Measurements from ENCODE around the gene VWA2. TPM values are rescaled to one million over a fixed set of nuclear protein-coding genes. Genes with fewer than 3 reads are reported as not detected.

The VWA2 gene
- total RNA-seq, 1 donor from 2014 or later = not detected

- Mint-ChIP-seq H3K4me1 (ENCODE audit: low read depth) (peaks cover 21% of the 10 kb centered on the region), H3K9me3 (no peaks in the 10 kb centered on the region), H3K27me3 (ENCODE audit: insufficient read depth) (peaks cover 7% of the 10 kb centered on the region), H3K36me3 (ENCODE audit: low read depth) (no peaks in the 10 kb centered on the region), H3K27ac (no peak overlapping the region), H3K4me3 (no peak overlapping the region)
- intact Hi-C loops (cut with micrococcal nuclease) = loop anchor here (10.0 kb wide), 1 partner anchor 626 kb away; the partner anchor contains the start of gene TRUB1
- DNase-seq (ENCODE audit: low spot score) = no peak
These were observed 69.7 kb downstream of the VWA2 start for GRCh38 chr10:114308531-114309363.

- no peak for DNase-seq (ENCODE audit: low spot score)
- no peak overlapping the region for H3K27ac Mint-ChIP-seq
- no peak overlapping the region for H3K4me3 Mint-ChIP-seq
- intact Hi-C loops (cut with micrococcal nuclease) = loop anchor here (10.0 kb wide), 1 partner anchor 625 kb away; the partner anchor contains the start of gene TRUB1
- no peaks in the 10 kb centered on the region for H3K36me3 Mint-ChIP-seq (ENCODE audit: low read depth)
- no peaks in the 10 kb centered on the region for H3K9me3 Mint-ChIP-seq
- H3K4me1 Mint-ChIP-seq (ENCODE audit: low read depth) = peaks cover 15% of the 10 kb centered on the region
- H3K27me3 Mint-ChIP-seq (ENCODE audit: insufficient read depth) = peaks cover 7% of the 10 kb centered on the region
These were observed 70.3 kb downstream of the VWA2 start for GRCh38 chr10:114309364-114309651.

- Mint-ChIP-seq H3K27ac (no peak overlapping the region), H3K9me3 (no peaks in the 10 kb centered on the region), H3K36me3 (ENCODE audit: low read depth) (no peaks in the 10 kb centered on the region), H3K4me3 (no peak overlapping the region), H3K27me3 (ENCODE audit: insufficient read depth) (peaks cover 7% of the 10 kb centered on the region), H3K4me1 (ENCODE audit: low read depth) (peaks cover 11% of the 10 kb centered on the region)
- DNase-seq (ENCODE audit: low spot score) = no peak
- intact Hi-C loops (cut with micrococcal nuclease) = no loop called here
These were observed 71.3 kb downstream of the VWA2 start for GRCh38 chr10:114310346-114310745.

GRCh38 chr10:114311023-114311422 is 72.0 kb downstream of the VWA2 start:
- peaks cover 7% of the 10 kb centered on the region for H3K27me3 Mint-ChIP-seq (ENCODE audit: insufficient read depth)
- intact Hi-C loops (cut with micrococcal nuclease) = no loop called here
- no peak overlapping the region for H3K27ac Mint-ChIP-seq
- no peaks in the 10 kb centered on the region for H3K36me3 Mint-ChIP-seq (ENCODE audit: low read depth)
- peaks cover 11% of the 10 kb centered on the region for H3K4me1 Mint-ChIP-seq (ENCODE audit: low read depth)
- no peaks in the 10 kb centered on the region for H3K9me3 Mint-ChIP-seq
- no peak overlapping the region for H3K4me3 Mint-ChIP-seq
- DNase-seq (ENCODE audit: low spot score) = no peak

- intact Hi-C loops (cut with micrococcal nuclease) = no loop called here
- no peak overlapping the region for H3K27ac Mint-ChIP-seq
- no peak for DNase-seq (ENCODE audit: low spot score)
- H3K4me1 Mint-ChIP-seq (ENCODE audit: low read depth) = peaks cover 11% of the 10 kb centered on the region
- H3K4me3 Mint-ChIP-seq = no peak overlapping the region
- no peaks in the 10 kb centered on the region for H3K36me3 Mint-ChIP-seq (ENCODE audit: low read depth)
- H3K27me3 Mint-ChIP-seq (ENCODE audit: insufficient read depth) = peaks cover 9% of the 10 kb centered on the region
- H3K9me3 Mint-ChIP-seq = no peaks in the 10 kb centered on the region
These were observed 72.6 kb downstream of the VWA2 start for GRCh38 chr10:114311496-114312209.

- Mint-ChIP-seq H3K27ac (no peak overlapping the region), H3K4me3 (no peak overlapping the region), H3K27me3 (ENCODE audit: insufficient read depth) (peaks cover 8% of the 10 kb centered on the region), H3K9me3 (no peaks in the 10 kb centered on the region), H3K36me3 (ENCODE audit: low read depth) (no peaks in the 10 kb centered on the region), H3K4me1 (ENCODE audit: low read depth) (no peaks in the 10 kb centered on the region)
- intact Hi-C loops (cut with micrococcal nuclease) = no loop called here
- no peak for DNase-seq (ENCODE audit: low spot score)
These were observed 74.1 kb downstream of the VWA2 start for GRCh38 chr10:114313139-114313538.

- Mint-ChIP-seq H3K9me3 (no peaks in the 10 kb centered on the region), H3K36me3 (ENCODE audit: low read depth) (no peaks in the 10 kb centered on the region), H3K4me1 (ENCODE audit: low read depth) (no peaks in the 10 kb centered on the region), H3K4me3 (no peak overlapping the region), H3K27me3 (ENCODE audit: insufficient read depth) (peaks cover 8% of the 10 kb centered on the region), H3K27ac (no peak overlapping the region)
- intact Hi-C loops (cut with micrococcal nuclease) = no loop called here
- no peak for DNase-seq (ENCODE audit: low spot score)
These were observed 74.8 kb downstream of the VWA2 start for GRCh38 chr10:114313866-114314265.

GRCh38 chr10:114315566-114316420 is 76.7 kb downstream of the VWA2 start:
- DNase-seq (ENCODE audit: low spot score) = no peak
- H3K27ac Mint-ChIP-seq = no peak overlapping the region
- H3K4me1 Mint-ChIP-seq (ENCODE audit: low read depth) = no peaks in the 10 kb centered on the region
- H3K27me3 Mint-ChIP-seq (ENCODE audit: insufficient read depth) = peaks cover 8% of the 10 kb centered on the region
- H3K9me3 Mint-ChIP-seq = no peaks in the 10 kb centered on the region
- H3K36me3 Mint-ChIP-seq (ENCODE audit: low read depth) = no peaks in the 10 kb centered on the region
- intact Hi-C loops (cut with micrococcal nuclease) = no loop called here
- H3K4me3 Mint-ChIP-seq = no peak overlapping the region

- intact Hi-C loops (cut with micrococcal nuclease) = no loop called here
- H3K4me3 Mint-ChIP-seq = no peak overlapping the region
- H3K4me1 Mint-ChIP-seq (ENCODE audit: low read depth) = no peaks in the 10 kb centered on the region
- H3K9me3 Mint-ChIP-seq = no peaks in the 10 kb centered on the region
- peaks cover 7% of the 10 kb centered on the region for H3K27me3 Mint-ChIP-seq (ENCODE audit: insufficient read depth)
- H3K27ac Mint-ChIP-seq = no peak overlapping the region
- H3K36me3 Mint-ChIP-seq (ENCODE audit: low read depth) = no peaks in the 10 kb centered on the region
- DNase-seq (ENCODE audit: low spot score) = no peak
These were observed 77.7 kb downstream of the VWA2 start for GRCh38 chr10:114316744-114317143.

GRCh38 chr10:114319406-114320248 is 80.6 kb downstream of the VWA2 start:
- Mint-ChIP-seq H3K9me3 (no peaks in the 10 kb centered on the region), H3K4me1 (ENCODE audit: low read depth) (no peaks in the 10 kb centered on the region), H3K4me3 (no peak overlapping the region), H3K36me3 (ENCODE audit: low read depth) (no peaks in the 10 kb centered on the region), H3K27ac (no peak overlapping the region), H3K27me3 (ENCODE audit: insufficient read depth) (peaks cover 6% of the 10 kb centered on the region)
- no peak for DNase-seq (ENCODE audit: low spot score)
- intact Hi-C loops (cut with micrococcal nuclease) = no loop called here

- H3K27me3 Mint-ChIP-seq (ENCODE audit: insufficient read depth) = peaks cover 6% of the 10 kb centered on the region
- H3K27ac Mint-ChIP-seq = no peak overlapping the region
- H3K4me3 Mint-ChIP-seq = no peak overlapping the region
- H3K36me3 Mint-ChIP-seq (ENCODE audit: low read depth) = no peaks in the 10 kb centered on the region
- intact Hi-C loops (cut with micrococcal nuclease) = no loop called here
- no peak for DNase-seq (ENCODE audit: low spot score)
- no peaks in the 10 kb centered on the region for H3K4me1 Mint-ChIP-seq (ENCODE audit: low read depth)
- H3K9me3 Mint-ChIP-seq = no peaks in the 10 kb centered on the region
These were observed 81.4 kb downstream of the VWA2 start for GRCh38 chr10:114320249-114321116.
